Prostate gland (tissue), 2 donors: Measurements from ENCODE around the gene PDE8A. TPM values are rescaled to one million over a fixed set of nuclear protein-coding genes. Genes with fewer than 3 reads are reported as not detected.
A peak's percentile ranks its signal among the peaks of the same experiment; 100 is the strongest.

Experiments used
- DNase-seq: peaks from one replicate; pipeline ENCODE4 v3.0.0-alpha.2; 2019; ENCODE audit warnings: low spot score
- H3K27ac ChIP-seq, 2 donors: fragments of 200-600 bp; sonication (generic); 2 replicates each; pipeline ENCODE4 v1.5.1; 2017 to 2019
- H3K27me3 ChIP-seq: fragments of 200-600 bp; sonication (generic); replicated peaks from 2 replicates; pipeline ENCODE4 v1.5.1; 2019; ENCODE audit not compliant: insufficient read depth
- H3K36me3 ChIP-seq, 2 donors: fragments of 200-600 bp; sonication (generic); 1 replicate in 1 of 2; 2 replicates in 1 of 2; pipeline versions ENCODE4 v1.5.1 to v1.8.1; 2017 to 2019
- H3K4me1 ChIP-seq: fragments of 200-600 bp; sonication (generic); replicated peaks from 2 replicates; pipeline ENCODE4 v1.5.1; 2019
- H3K4me3 ChIP-seq, 2 donors: fragments of 200-600 bp; sonication (generic); 2 replicates each; pipeline ENCODE4 v1.5.1; 2017 to 2019
- H3K9me3 ChIP-seq: fragments of 200-600 bp; sonication (generic); 2 replicates; pipeline ENCODE4 v1.5.1; 2017
- POLR2A ChIP-seq: fragments of 450-650 bp; IDR thresholded peaks from one replicate; pipeline ENCODE4 v1.6.1; 2016; ENCODE audit warnings: antibody characterized with exemption, mild to moderate bottlenecking
- POLR2AphosphoS5 ChIP-seq: sonication (generic); formaldehyde crosslinking; IDR thresholded peaks from one replicate; pipeline ENCODE4 v1.6.1; 2017; ENCODE audit warnings: antibody characterized with exemption
- WGBS: methylation state at CpG from one replicate; pipeline ENCODE4 v1.1.5; 2018; 5-methylcytosine and 5-hydroxymethylcytosine counted together
- intact Hi-C: fragments of 100-400 bp; cut with DNase I; formaldehyde crosslinking; loops from one replicate; pipeline ENCODE4 v1.14.2; 2022
- total RNA-seq, 2 donors: library from RNA; depleted of rRNA; stranded (reverse); fragments of >200 nt; gene quantifications; one replicate each; pipeline ENCODE4 v1.1.0, GENCODE V29; 2016
- TF ChIP-seq, protein P1 (sequence below), 4 experiments: fragments of 200-600 bp in 2 of 4; fragments of 450-650 bp in 2 of 4; sonication (generic) in 2 of 4; IDR thresholded peaks; 1 replicate in 3 of 4; 2 replicates in 1 of 4; pipeline ENCODE4 v1.5.1; 2016 to 2019; ENCODE audit warnings: antibody characterized with exemption in 4 of 4, mild to moderate bottlenecking in 2 of 4, moderate library complexity in 2 of 4

Gene PDE8A
- total RNA-seq, 2 donors from 2014 or later = 28.3 to 52.7 TPM

DNA sequence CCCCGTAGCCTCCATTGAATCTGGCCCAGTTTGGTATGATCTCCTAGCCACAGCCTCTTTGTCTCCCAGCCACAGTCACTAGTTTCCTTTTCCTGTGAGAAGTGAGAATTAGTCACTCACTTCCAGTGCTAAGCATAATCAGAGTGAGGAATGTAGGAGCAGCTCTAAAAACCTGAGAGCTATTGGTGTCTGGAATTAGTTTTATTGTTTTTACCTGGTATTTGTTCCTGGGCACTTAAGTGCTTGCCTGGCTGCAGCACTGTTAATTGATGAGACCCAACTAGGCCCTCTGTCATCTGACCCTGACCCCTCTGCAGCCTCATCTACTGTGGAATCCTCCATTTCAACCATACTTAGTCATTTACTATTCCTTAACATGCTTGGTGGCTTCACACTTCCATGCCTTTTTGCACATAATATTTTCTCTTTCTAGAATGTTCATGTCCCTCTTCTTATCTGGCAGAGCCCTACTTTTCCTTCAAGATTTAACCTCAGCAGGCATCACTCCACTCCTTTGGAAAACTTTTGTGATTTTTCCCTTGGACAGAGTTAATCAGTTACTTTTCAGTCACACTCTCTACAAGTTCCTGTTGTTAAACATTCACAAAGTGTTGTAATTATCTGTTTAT lies 48.8 kb downstream of the PDE8A start:
- WGBS = 73% methylated on average over 1 of the region's 1 CpG
- DNase-seq = no peak
- H3K27ac ChIP-seq = no peak overlapping the region
- H3K27me3 ChIP-seq = no peaks in the 10 kb centered on the region
- TF ChIP-seq POLR2AphosphoS5 = no peak
- TF ChIP-seq, protein P1, sequence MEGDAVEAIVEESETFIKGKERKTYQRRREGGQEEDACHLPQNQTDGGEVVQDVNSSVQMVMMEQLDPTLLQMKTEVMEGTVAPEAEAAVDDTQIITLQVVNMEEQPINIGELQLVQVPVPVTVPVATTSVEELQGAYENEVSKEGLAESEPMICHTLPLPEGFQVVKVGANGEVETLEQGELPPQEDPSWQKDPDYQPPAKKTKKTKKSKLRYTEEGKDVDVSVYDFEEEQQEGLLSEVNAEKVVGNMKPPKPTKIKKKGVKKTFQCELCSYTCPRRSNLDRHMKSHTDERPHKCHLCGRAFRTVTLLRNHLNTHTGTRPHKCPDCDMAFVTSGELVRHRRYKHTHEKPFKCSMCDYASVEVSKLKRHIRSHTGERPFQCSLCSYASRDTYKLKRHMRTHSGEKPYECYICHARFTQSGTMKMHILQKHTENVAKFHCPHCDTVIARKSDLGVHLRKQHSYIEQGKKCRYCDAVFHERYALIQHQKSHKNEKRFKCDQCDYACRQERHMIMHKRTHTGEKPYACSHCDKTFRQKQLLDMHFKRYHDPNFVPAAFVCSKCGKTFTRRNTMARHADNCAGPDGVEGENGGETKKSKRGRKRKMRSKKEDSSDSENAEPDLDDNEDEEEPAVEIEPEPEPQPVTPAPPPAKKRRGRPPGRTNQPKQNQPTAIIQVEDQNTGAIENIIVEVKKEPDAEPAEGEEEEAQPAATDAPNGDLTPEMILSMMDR (IDR thresholded peaks at IDR 0.05) = no peak
- TF ChIP-seq POLR2A = no peak
- peaks cover 4% of the 10 kb centered on the region for H3K4me1 ChIP-seq
- no peak overlapping the region for H3K4me3 ChIP-seq
- no peaks in the 10 kb centered on the region for H3K36me3 ChIP-seq
- no peaks in the 10 kb centered on the region for H3K9me3 ChIP-seq
- intact Hi-C loops = no loop called here

- H3K4me1 ChIP-seq = peaks cover under 1% of the 10 kb centered on the region
- intact Hi-C loops = no loop called here
- H3K9me3 ChIP-seq = no peaks in the 10 kb centered on the region
- H3K27ac ChIP-seq = peak overlapping the region in 1 of 2 donors; percentile 3
- no peaks in the 10 kb centered on the region for H3K27me3 ChIP-seq
- H3K4me3 ChIP-seq = no peak overlapping the region
- H3K36me3 ChIP-seq = no peaks in the 10 kb centered on the region
- TF ChIP-seq POLR2A (no peak), POLR2AphosphoS5 (no peak)
- WGBS = 75% methylated on average over 6 of the region's 6 CpGs
- no peak for DNase-seq
Observed at GRCh38 chr15:85031086-85031943, 49.7 kb downstream of the PDE8A start.

GRCh38 chr15:85031944-85032558 lies 50.4 kb downstream of the PDE8A start:
- no peaks in the 10 kb centered on the region for H3K9me3 ChIP-seq
- H3K27ac ChIP-seq = no peak overlapping the region
- intact Hi-C loops = no loop called here
- TF ChIP-seq POLR2AphosphoS5 (no peak), POLR2A (no peak)
- TF ChIP-seq, protein P1 (IDR thresholded peaks at IDR 0.05) = no peak
- 61% methylated on average over 2 of the region's 2 CpGs for WGBS
- no peaks in the 10 kb centered on the region for H3K36me3 ChIP-seq
- no peak for DNase-seq
- no peak overlapping the region for H3K4me3 ChIP-seq
- no peaks in the 10 kb centered on the region for H3K27me3 ChIP-seq
- no peaks in the 10 kb centered on the region for H3K4me1 ChIP-seq

DNA sequence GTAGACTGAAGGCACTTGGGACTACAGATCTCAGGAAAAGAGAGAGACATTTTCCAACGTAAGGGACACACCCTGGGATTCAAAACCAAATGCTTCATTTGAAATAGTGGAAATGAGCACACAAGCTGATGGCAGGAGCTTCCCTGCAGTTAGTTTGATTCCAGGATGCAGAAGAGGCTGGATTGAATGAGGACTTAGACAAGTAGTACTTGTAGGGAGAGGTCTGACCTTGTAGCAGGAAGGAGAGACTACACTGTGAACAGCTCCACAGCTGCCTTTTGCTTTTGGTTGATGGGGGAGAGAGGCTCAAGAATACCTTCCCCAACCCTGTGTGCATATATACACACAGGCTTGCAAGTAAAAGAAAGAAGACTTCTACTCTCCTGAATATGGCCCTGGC lies 51.5 kb downstream of the PDE8A start:
- H3K36me3 ChIP-seq = no peaks in the 10 kb centered on the region
- H3K27ac ChIP-seq = no peak overlapping the region
- WGBS = 71% methylated on average over 1 of the region's 1 CpG
- H3K4me1 ChIP-seq = no peaks in the 10 kb centered on the region
- H3K27me3 ChIP-seq = no peaks in the 10 kb centered on the region
- TF ChIP-seq POLR2AphosphoS5 (no peak), POLR2A (no peak)
- TF ChIP-seq, protein P1 (IDR thresholded peaks at IDR 0.05) = no peak
- intact Hi-C loops = no loop called here
- DNase-seq = no peak
- no peak overlapping the region for H3K4me3 ChIP-seq
- no peaks in the 10 kb centered on the region for H3K9me3 ChIP-seq

DNA sequence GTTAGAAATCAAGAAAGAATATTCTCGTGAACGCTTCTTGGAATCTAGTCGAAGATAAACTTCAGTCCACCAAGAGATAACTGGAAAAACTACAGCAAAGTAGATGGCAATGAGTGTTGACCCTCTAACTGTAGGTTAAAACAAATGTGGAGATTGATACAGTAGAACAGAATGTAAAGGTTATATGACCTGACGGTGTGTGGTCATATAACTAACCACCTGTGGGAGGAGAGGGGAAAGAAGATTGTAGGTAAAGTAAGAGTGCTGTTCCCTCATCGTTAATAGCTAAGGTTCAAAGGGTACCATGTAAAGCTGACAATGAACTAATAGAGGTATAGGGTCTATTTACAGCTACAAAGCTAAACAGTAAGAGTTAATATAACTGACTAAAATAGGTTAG lies 52.6 kb downstream of the PDE8A start:
- no peaks in the 10 kb centered on the region for H3K9me3 ChIP-seq
- 96% methylated on average over 5 of the region's 5 CpGs for WGBS
- no peak for TF ChIP-seq POLR2A
- TF ChIP-seq, protein P1 (IDR thresholded peaks at IDR 0.05) = no peak
- TF ChIP-seq POLR2AphosphoS5 = no peak
- H3K27ac ChIP-seq = no peak overlapping the region
- no peak overlapping the region for H3K4me3 ChIP-seq
- no peak for DNase-seq
- H3K36me3 ChIP-seq = no peaks in the 10 kb centered on the region
- no peaks in the 10 kb centered on the region for H3K4me1 ChIP-seq
- intact Hi-C loops = no loop called here
- H3K27me3 ChIP-seq = no peaks in the 10 kb centered on the region
